Gastroesophageal sphincter (tissue), 4 donors: ENCODE results near the gene FBXO45. TPM values are rescaled to one million over a fixed set of nuclear protein-coding genes. Genes with fewer than 3 reads are reported as not detected.
"Not testable (repeated sequence)": the region's sequence is repeated elsewhere in the genome, so short reads cannot be mapped to it uniquely, and the experiment has no call there.

Experiments
- ATAC-seq: fragments of 150-250 bp; one replicate; pipeline ENCODE4 v1.9.1; 2016; ENCODE audit warnings: mild to moderate bottlenecking, moderate library complexity
- H3K27ac ChIP-seq, 4 donors: fragments of 200-600 bp; sonication (generic) in 3 of 4; 1 replicate in 3 of 4; 2 replicates in 1 of 4; pipeline ENCODE4 v1.5.1; 2016 to 2019
- H3K27me3 ChIP-seq: fragments of 200-600 bp; sonication (generic); one replicate; pipeline ENCODE4 v1.5.1; 2019
- H3K36me3 ChIP-seq, 2 donors: fragments of 200-600 bp; sonication (generic); one replicate each; pipeline ENCODE4 v1.5.1; 2019; ENCODE audit warnings: control low read depth in 1 of 2
- H3K4me1 ChIP-seq, 3 donors: fragments of 200-600 bp; sonication (generic); 1 replicate in 2 of 3; 2 replicates in 1 of 3; pipeline ENCODE4 v1.5.1; 2016 to 2019; ENCODE audit warnings: control low read depth in 2 of 3
- H3K4me3 ChIP-seq, 2 donors: fragments of 200-600 bp; sonication (generic); one replicate each; pipeline ENCODE4 v1.5.1; 2019; ENCODE audit warnings: mild to moderate bottlenecking in 1 of 2, moderate library complexity in 1 of 2
- H3K9me3 ChIP-seq, 3 donors: fragments of 200-600 bp; sonication (generic); one replicate each; pipeline ENCODE4 v1.5.1; 2017 to 2019; ENCODE audit warnings: control low read depth in 2 of 3
- EP300 ChIP-seq: sonication (generic); formaldehyde crosslinking; IDR thresholded peaks from one replicate; pipeline ENCODE4 v1.6.1; 2017; ENCODE audit warnings: antibody characterized with exemption, mild to moderate bottlenecking
- POLR2A ChIP-seq, 2 donors: fragments of 450-650 bp; IDR thresholded peaks; one replicate each; pipeline ENCODE4 v1.6.1; 2017; ENCODE audit warnings: antibody characterized with exemption in 2 of 2, mild to moderate bottlenecking in 2 of 2, moderate library complexity in 1 of 2
- POLR2AphosphoS5 ChIP-seq: sonication (generic); formaldehyde crosslinking; IDR thresholded peaks from one replicate; pipeline ENCODE4 v1.6.1; 2017; ENCODE audit warnings: antibody characterized with exemption
- WGBS, 2 donors: methylation state at CpG; one replicate each; pipeline ENCODE4 v1.1.5; 2018; ENCODE audit warnings: low coverage in 1 of 2; 5-methylcytosine and 5-hydroxymethylcytosine counted together
- total RNA-seq, 4 donors: library from RNA; depleted of rRNA; stranded (reverse); fragments of >200 nt; gene quantifications; one replicate each; pipeline ENCODE4 v1.1.0, GENCODE V29; 2016
- TF ChIP-seq, protein P1 (sequence below), 4 experiments: fragments of 200-600 bp in 2 of 4; fragments of 450-650 bp in 2 of 4; sonication (generic) in 1 of 4; IDR thresholded peaks; one replicate each; pipeline ENCODE4 v1.5.1; 2017 to 2019; ENCODE audit warnings: antibody characterized with exemption in 4 of 4, mild to moderate bottlenecking in 2 of 4, moderate library complexity in 2 of 4

The FBXO45 gene
- total RNA-seq, 4 donors from 2014 or later: 9.8 to 16.6 (median 13.4) TPM

GRCh38 chr3:196537319-196537984 lies 31.0 kb upstream of the FBXO45 start:
- no peaks in the 10 kb centered on the region for H3K9me3 ChIP-seq
- no peak overlapping the region for H3K4me3 ChIP-seq
- WGBS, 2 donors: 44 to 52% methylated on average over 6 to 8 of the region's 18 CpGs
- H3K27ac ChIP-seq: no peak overlapping the region
- ATAC-seq: no peak
- peaks cover 6% of the 10 kb centered on the region for H3K27me3 ChIP-seq
- TF ChIP-seq, protein P1, sequence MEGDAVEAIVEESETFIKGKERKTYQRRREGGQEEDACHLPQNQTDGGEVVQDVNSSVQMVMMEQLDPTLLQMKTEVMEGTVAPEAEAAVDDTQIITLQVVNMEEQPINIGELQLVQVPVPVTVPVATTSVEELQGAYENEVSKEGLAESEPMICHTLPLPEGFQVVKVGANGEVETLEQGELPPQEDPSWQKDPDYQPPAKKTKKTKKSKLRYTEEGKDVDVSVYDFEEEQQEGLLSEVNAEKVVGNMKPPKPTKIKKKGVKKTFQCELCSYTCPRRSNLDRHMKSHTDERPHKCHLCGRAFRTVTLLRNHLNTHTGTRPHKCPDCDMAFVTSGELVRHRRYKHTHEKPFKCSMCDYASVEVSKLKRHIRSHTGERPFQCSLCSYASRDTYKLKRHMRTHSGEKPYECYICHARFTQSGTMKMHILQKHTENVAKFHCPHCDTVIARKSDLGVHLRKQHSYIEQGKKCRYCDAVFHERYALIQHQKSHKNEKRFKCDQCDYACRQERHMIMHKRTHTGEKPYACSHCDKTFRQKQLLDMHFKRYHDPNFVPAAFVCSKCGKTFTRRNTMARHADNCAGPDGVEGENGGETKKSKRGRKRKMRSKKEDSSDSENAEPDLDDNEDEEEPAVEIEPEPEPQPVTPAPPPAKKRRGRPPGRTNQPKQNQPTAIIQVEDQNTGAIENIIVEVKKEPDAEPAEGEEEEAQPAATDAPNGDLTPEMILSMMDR (IDR thresholded peaks at IDR 0.05): peak; percentile 7 to 70 (median 50)
- TF ChIP-seq POLR2AphosphoS5: no peak
- no peak for TF ChIP-seq EP300
- no peak for TF ChIP-seq POLR2A (IDR thresholded peaks at IDR 0.05)
- no peaks in the 10 kb centered on the region for H3K4me1 ChIP-seq
- no peaks in the 10 kb centered on the region for H3K36me3 ChIP-seq

GRCh38 chr3:196541684-196542445 lies 26.6 kb upstream of the FBXO45 start:
- WGBS, 2 donors: 86 to 93% methylated on average over 6 of the region's 6 CpGs
- TF ChIP-seq POLR2A (IDR thresholded peaks at IDR 0.05) (no peak), POLR2AphosphoS5 (no peak), EP300 (no peak)
- TF ChIP-seq, protein P1 (IDR thresholded peaks at IDR 0.05): no peak
- ATAC-seq: no peak

GRCh38 chr3:196544491-196544992 lies 23.9 kb upstream of the FBXO45 start:
- no peak for TF ChIP-seq EP300
- Histone ChIP-seq H3K27ac (no peak overlapping the region), H3K4me3 (no peak overlapping the region), H3K9me3 (no peaks in the 10 kb centered on the region), H3K27me3 (no peaks in the 10 kb centered on the region), H3K4me1 (no peaks in the 10 kb centered on the region), H3K36me3 (no peaks in the 10 kb centered on the region)
- WGBS, 2 donors: 86 to 89% methylated on average over 2 of the region's 2 CpGs
- ATAC-seq: no peak

More at GRCh38 chr3:196541684-196542445, 26.6 kb upstream of the FBXO45 start:
- no peak overlapping the region for H3K4me3 ChIP-seq
- no peaks in the 10 kb centered on the region for H3K36me3 ChIP-seq
- peaks cover 6% of the 10 kb centered on the region for H3K27me3 ChIP-seq
- no peaks in the 10 kb centered on the region for H3K4me1 ChIP-seq
- H3K27ac ChIP-seq: no peak overlapping the region
- no peaks in the 10 kb centered on the region for H3K9me3 ChIP-seq

DNA sequence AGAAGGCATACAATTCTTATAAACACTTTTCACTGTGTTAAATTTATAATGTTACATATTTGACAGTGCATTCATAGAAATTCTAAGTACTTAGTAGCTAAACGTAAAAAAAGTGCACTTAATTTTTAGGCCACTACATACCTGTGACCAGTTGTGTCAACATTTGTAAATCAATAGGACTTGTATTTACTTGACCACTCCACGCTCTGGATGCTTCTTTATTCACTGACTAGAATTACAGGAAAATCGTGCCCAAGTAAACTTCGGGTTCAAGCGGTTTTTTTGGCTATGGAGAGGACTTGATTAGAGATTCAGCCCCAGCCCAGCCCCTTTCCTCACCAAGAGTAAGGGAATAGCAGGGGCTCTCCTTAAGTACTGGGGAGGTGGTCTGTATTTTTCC lies 21.9 kb upstream of the FBXO45 start:
- ATAC-seq: no peak
- Histone ChIP-seq H3K27ac (no peak overlapping the region), H3K4me3 (no peak overlapping the region), H3K9me3 (no peaks in the 10 kb centered on the region), H3K4me1 (no peaks in the 10 kb centered on the region), H3K27me3 (no peaks in the 10 kb centered on the region), H3K36me3 (no peaks in the 10 kb centered on the region)
- 80 to 86% methylated on average over 5 of the region's 5 CpGs for WGBS, 2 donors
- TF ChIP-seq, protein P1 (IDR thresholded peaks at IDR 0.05): no peak

- TF ChIP-seq EP300 (no peak), POLR2A (IDR thresholded peaks at IDR 0.05) (no peak), POLR2AphosphoS5 (no peak)
- TF ChIP-seq, protein P1 (IDR thresholded peaks at IDR 0.05): no peak
- H3K4me1 ChIP-seq: no peaks in the 10 kb centered on the region
- H3K4me3 ChIP-seq: no peak overlapping the region
- H3K9me3 ChIP-seq: no peaks in the 10 kb centered on the region
- H3K27ac ChIP-seq: no peak overlapping the region
- ATAC-seq: no peak
- WGBS, 2 donors: 100% methylated on average over 1 to 2 of the region's 2 CpGs
- H3K36me3 ChIP-seq: no peaks in the 10 kb centered on the region
- H3K27me3 ChIP-seq: no peaks in the 10 kb centered on the region
Measured at GRCh38 chr3:196547067-196547466, 21.4 kb upstream of the FBXO45 start.

DNA sequence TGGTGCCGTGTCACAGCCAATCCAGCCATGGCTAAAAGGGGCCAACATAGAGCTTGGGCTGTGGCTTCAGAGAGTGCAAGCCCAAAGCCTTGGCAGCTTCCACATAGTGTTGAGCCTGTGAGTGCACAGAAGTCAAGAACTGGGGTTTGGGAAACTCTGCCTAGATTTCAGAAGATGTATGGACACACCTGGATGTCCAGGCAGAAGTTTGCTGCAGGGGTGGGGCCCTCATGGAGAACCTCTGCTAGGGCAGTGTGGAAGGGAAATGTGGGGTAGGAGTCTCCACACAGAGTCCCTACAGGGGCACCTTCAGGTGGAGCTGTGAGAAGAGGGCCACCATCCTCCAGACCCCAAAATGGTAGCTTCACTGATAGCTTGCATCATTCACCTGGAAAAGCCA lies 19.1 kb upstream of the FBXO45 start:
- 83 to 100% methylated on average over 1 of the region's 1 CpG for WGBS, 2 donors
- H3K36me3 ChIP-seq: peaks cover 0 to 19% of the 10 kb centered on the region in 2 donors
- H3K4me1 ChIP-seq, H3K9me3 ChIP-seq, H3K27me3 ChIP-seq, H3K4me3 ChIP-seq, H3K27ac ChIP-seq, ATAC-seq: not testable (repeated sequence)

DNA sequence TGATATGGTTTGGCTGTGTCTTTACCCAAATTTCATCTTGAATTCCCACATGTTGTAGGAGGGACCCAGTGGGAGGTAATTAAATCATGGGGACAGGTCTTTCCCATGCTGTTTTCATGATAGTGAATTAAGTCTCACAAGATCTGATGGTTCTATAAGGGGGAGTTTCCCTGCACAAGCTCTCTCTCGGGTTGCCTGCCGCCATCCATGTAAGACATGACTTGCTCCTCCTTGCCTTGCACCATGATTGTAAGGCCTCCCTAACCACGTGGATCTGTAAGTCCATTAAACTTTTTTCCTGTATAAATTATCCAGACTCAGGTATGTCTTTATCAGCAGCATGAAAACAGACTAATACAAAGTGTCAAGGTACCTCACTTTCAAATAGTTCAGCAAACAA lies 18.3 kb upstream of the FBXO45 start:
- H3K27ac ChIP-seq, H3K4me1 ChIP-seq, H3K9me3 ChIP-seq, H3K27me3 ChIP-seq, ATAC-seq, H3K4me3 ChIP-seq: not testable (repeated sequence)
- peaks cover 0 to 28% of the 10 kb centered on the region in 2 donors for H3K36me3 ChIP-seq
- 71 to 82% methylated on average over 3 of the region's 3 CpGs for WGBS, 2 donors
